CD8-positive, alpha-beta memory T cell (primary cell): ENCODE results near the gene CHRNB2. TPM values are rescaled to one million over a fixed set of nuclear protein-coding genes. Genes with fewer than 3 reads are reported as not detected.

ENCODE experiments used
- CTCF ChIA-PET: fragments of 350-600 bp; sonication (Branson Sonifier 250); formaldehyde crosslinking; loops from one replicate; lab custom pipeline; 2021; ENCODE audit warnings: antibody characterized with exemption; lab: Charles Lee
- POLR2A ChIA-PET: fragments of 350-600 bp; sonication (Branson Sonifier 250); formaldehyde crosslinking; loops from one replicate; lab custom pipeline; 2021; ENCODE audit warnings: antibody characterized with exemption; lab: Charles Lee
- DNase-seq, 5 donors: peaks; one replicate each; pipeline versions ENCODE4 v3.0.0 to v3.0.0-alpha.2; 2020 to 2022; ENCODE audit warnings: mixed read lengths in 1 of 5
- H3K27ac ChIP-seq: one replicate; pipeline ENCODE4 v1.7.0; 2013; ENCODE audit warnings: low read depth, mild to moderate bottlenecking, low read length, moderate library complexity
- H3K27me3 ChIP-seq: 2 replicates; pipeline ENCODE4 v1.7.0; 2013; ENCODE audit warnings: low read length, mild to moderate bottlenecking; ENCODE audit not compliant: insufficient read depth, poor library complexity, severe bottlenecking
- H3K36me3 ChIP-seq: 2 replicates; pipeline ENCODE4 v1.7.0; 2013; ENCODE audit warnings: mild to moderate bottlenecking, low read length, moderate library complexity; ENCODE audit not compliant: insufficient read depth
- H3K4me1 ChIP-seq: 2 replicates; pipeline ENCODE4 v1.7.0; 2013; ENCODE audit warnings: mild to moderate bottlenecking, low read length, moderate library complexity; ENCODE audit not compliant: insufficient read depth
- H3K4me3 ChIP-seq: 2 replicates; pipeline ENCODE4 v1.7.0; 2013; ENCODE audit warnings: mild to moderate bottlenecking, low read length
- H3K9me3 ChIP-seq: 2 replicates; pipeline ENCODE4 v1.7.0; 2013; ENCODE audit warnings: mild to moderate bottlenecking, low read length
- H3K27ac Mint-ChIP-seq, 8 donors: one replicate each; pipeline ENCODE4 v1.8.0; 2020 to 2021; ENCODE audit warnings: mixed read lengths in 8 of 8, mild to moderate bottlenecking in 6 of 8, inconsistent platforms in 3 of 8, moderate library complexity in 3 of 8
- H3K27me3 Mint-ChIP-seq, 2 donors: one replicate each; pipeline ENCODE4 v1.8.0; 2020 to 2021; ENCODE audit warnings: mixed read lengths in 2 of 2, mild to moderate bottlenecking in 1 of 2, moderate library complexity in 1 of 2
- H3K36me3 Mint-ChIP-seq, 3 donors: one replicate each; pipeline ENCODE4 v1.8.0; 2020 to 2021; ENCODE audit warnings: mixed read lengths in 3 of 3, inconsistent platforms in 1 of 3, mild to moderate bottlenecking in 1 of 3
- H3K4me1 Mint-ChIP-seq, 3 donors: one replicate each; pipeline ENCODE4 v1.8.0; 2020 to 2021; ENCODE audit warnings: mixed read lengths in 3 of 3, inconsistent platforms in 1 of 3, mild to moderate bottlenecking in 1 of 3
- H3K4me3 Mint-ChIP-seq, 7 donors: one replicate each; pipeline ENCODE4 v1.8.0; 2020 to 2021; ENCODE audit warnings: mixed read lengths in 7 of 7, mild to moderate bottlenecking in 6 of 7, moderate library complexity in 4 of 7, inconsistent platforms in 2 of 7
- H3K9me3 Mint-ChIP-seq, 5 donors: one replicate each; pipeline ENCODE4 v1.8.0; 2020 to 2022; ENCODE audit warnings: mixed read lengths in 5 of 5, mild to moderate bottlenecking in 3 of 5, moderate library complexity in 2 of 5, inconsistent platforms in 1 of 5
- polyA plus RNA-seq: library from polyadenylated mRNA; unstranded; fragments of 300-500 nt; fragmentation: Illumina TruSeq; gene quantifications from one replicate; pipeline ENCODE4 v1.2.3, GENCODE V29; 2021
- total RNA-seq, 2 experiments: library from RNA; stranded (reverse); gene quantifications; one replicate each; pipeline ENCODE4 v1.2.3, GENCODE V29; 2021

CHRNB2 gene
- total and polyA plus RNA-seq, 3 experiments from 2014 or later: 0.16 TPM; not detected in 2

GRCh38 chr1:154608397-154609270 lies 41.1 kb downstream of the CHRNB2 start:
- Mint-ChIP-seq H3K4me3 (peak overlapping the region; percentile 96 to 100 (median 99)), H3K27ac (peak overlapping the region; percentile 94 to 100 (median 99)), H3K27me3 (no peaks in the 10 kb centered on the region), H3K4me1 (peaks cover 62 to 80% (median 76%) of the 10 kb centered on the region in 3 donors), H3K9me3 (no peaks in the 10 kb centered on the region), H3K36me3 (peaks cover 0 to 36% (median 5%) of the 10 kb centered on the region in 3 donors)
- Histone ChIP-seq H3K9me3 (no peaks in the 10 kb centered on the region), H3K27me3 (no peaks in the 10 kb centered on the region), H3K4me1 (peaks cover 54% of the 10 kb centered on the region), H3K27ac (peak overlapping the region; percentile 93), H3K4me3 (peak overlapping the region; percentile 98), H3K36me3 (no peaks in the 10 kb centered on the region)
- CTCF ChIA-PET: interaction anchor here (0.6 to 1.6 kb wide), 9 partner anchors 10 to 347 kb away, joined by 3 to 5 read pairs (median 3); no protein-coding TSS in a partner anchor
- POLR2A ChIA-PET: interaction anchor here (0.5 to 3.4 kb wide), 6 partner anchors 14 to 1449 kb away, joined by 3 to 26 read pairs (median 8); no protein-coding TSS in a partner anchor
- peak; percentile 22 to 59 (median 41) for DNase-seq

GRCh38 chr1:154609398-154610380 lies 42.1 kb downstream of the CHRNB2 start:
- H3K36me3 ChIP-seq: no peaks in the 10 kb centered on the region
- peaks cover 48% of the 10 kb centered on the region for H3K4me1 ChIP-seq
- ChIA-PET POLR2A (interaction anchor here (0.5 to 3.4 kb wide), 3 partner anchors 17 to 390 kb away, joined by 3 to 26 read pairs (median 8); no protein-coding TSS in a partner anchor), CTCF (interaction anchor here (0.7 to 1.6 kb wide), 6 partner anchors 9 to 50 kb away, joined by 3 to 5 read pairs (median 4); no protein-coding TSS in a partner anchor)
- H3K27me3 ChIP-seq: no peaks in the 10 kb centered on the region
- Mint-ChIP-seq H3K4me3 (peak overlapping the region; percentile 96 to 100 (median 99)), H3K36me3 (peaks cover 0 to 26% (median 5%) of the 10 kb centered on the region in 3 donors), H3K9me3 (no peaks in the 10 kb centered on the region), H3K27ac (peak overlapping the region; percentile 94 to 100 (median 99)), H3K27me3 (no peaks in the 10 kb centered on the region), H3K4me1 (peaks cover 57 to 75% (median 73%) of the 10 kb centered on the region in 3 donors)
- peak overlapping the region; percentile 98 for H3K4me3 ChIP-seq
- DNase-seq: peak; percentile 25 to 66 (median 57)
- peak overlapping the region; percentile 28 for H3K27ac ChIP-seq
- no peaks in the 10 kb centered on the region for H3K9me3 ChIP-seq

GRCh38 chr1:154611150-154611862 lies 43.7 kb downstream of the CHRNB2 start:
- Histone ChIP-seq H3K27ac (no peak overlapping the region), H3K9me3 (no peaks in the 10 kb centered on the region), H3K36me3 (no peaks in the 10 kb centered on the region), H3K4me3 (no peak overlapping the region), H3K4me1 (peaks cover 39% of the 10 kb centered on the region), H3K27me3 (no peaks in the 10 kb centered on the region)
- ChIA-PET CTCF (no interaction called here), POLR2A (interaction anchor here (3.4 kb wide), 1 partner anchor 15 kb away, joined by 26 read pairs; no protein-coding TSS in a partner anchor)
- no peaks in the 10 kb centered on the region for H3K9me3 Mint-ChIP-seq
- H3K4me3 Mint-ChIP-seq: peak overlapping the region in 3 of 7 donors; percentile 5 to 78 (median 31)
- peaks cover 48 to 70% (median 65%) of the 10 kb centered on the region in 3 donors for H3K4me1 Mint-ChIP-seq
- H3K27ac Mint-ChIP-seq: peak overlapping the region; percentile 2 to 97 (median 39)
- DNase-seq: no peak
- no peaks in the 10 kb centered on the region for H3K27me3 Mint-ChIP-seq
- peaks cover 0 to 20% (median 0%) of the 10 kb centered on the region in 3 donors for H3K36me3 Mint-ChIP-seq

- peak overlapping the region in 1 of 7 donors; percentile 60 for H3K4me3 Mint-ChIP-seq
- no peak overlapping the region for H3K27ac ChIP-seq
- CTCF ChIA-PET: no interaction called here
Measured at GRCh38 chr1:154614247-154614646, 46.7 kb downstream of the CHRNB2 start.

GRCh38 chr1:154614901-154615300 lies 47.3 kb downstream of the CHRNB2 start:
- H3K4me1 Mint-ChIP-seq: peaks cover 31 to 61% (median 56%) of the 10 kb centered on the region in 3 donors
- no peak for DNase-seq
- no peaks in the 10 kb centered on the region for H3K9me3 ChIP-seq
- H3K36me3 ChIP-seq: no peaks in the 10 kb centered on the region
- no peaks in the 10 kb centered on the region for H3K27me3 ChIP-seq
- H3K9me3 Mint-ChIP-seq: no peaks in the 10 kb centered on the region
- H3K27me3 Mint-ChIP-seq: no peaks in the 10 kb centered on the region
- ChIA-PET POLR2A (no interaction called here), CTCF (no interaction called here)
- no peak overlapping the region for H3K27ac ChIP-seq
- H3K4me3 Mint-ChIP-seq: no peak overlapping the region
- H3K4me3 ChIP-seq: no peak overlapping the region
- peak overlapping the region in 1 of 8 donors; percentile 6 for H3K27ac Mint-ChIP-seq
- peaks cover 0 to 11% (median 3%) of the 10 kb centered on the region in 3 donors for H3K36me3 Mint-ChIP-seq
- H3K4me1 ChIP-seq: peaks cover 19% of the 10 kb centered on the region

More at GRCh38 chr1:154614247-154614646, 46.7 kb downstream of the CHRNB2 start:
- Histone ChIP-seq H3K36me3 (no peaks in the 10 kb centered on the region), H3K9me3 (no peaks in the 10 kb centered on the region), H3K4me3 (no peak overlapping the region), H3K4me1 (peaks cover 26% of the 10 kb centered on the region), H3K27me3 (no peaks in the 10 kb centered on the region)
- DNase-seq: no peak
- POLR2A ChIA-PET: interaction anchor here (0.6 kb wide), 1 partner anchor 13 kb away, joined by 3 read pairs; no protein-coding TSS in a partner anchor
- Mint-ChIP-seq H3K27me3 (no peaks in the 10 kb centered on the region), H3K36me3 (peaks cover 0 to 8% (median 3%) of the 10 kb centered on the region in 3 donors), H3K27ac (no peak overlapping the region), H3K4me1 (peaks cover 38 to 61% (median 57%) of the 10 kb centered on the region in 3 donors), H3K9me3 (no peaks in the 10 kb centered on the region)

GRCh38 chr1:154615411-154615810 lies 47.8 kb downstream of the CHRNB2 start:
- Histone ChIP-seq H3K4me3 (no peak overlapping the region), H3K27ac (no peak overlapping the region), H3K4me1 (peaks cover 15% of the 10 kb centered on the region), H3K9me3 (no peaks in the 10 kb centered on the region), H3K36me3 (no peaks in the 10 kb centered on the region), H3K27me3 (no peaks in the 10 kb centered on the region)
- H3K27me3 Mint-ChIP-seq: no peaks in the 10 kb centered on the region
- no peaks in the 10 kb centered on the region for H3K9me3 Mint-ChIP-seq
- H3K36me3 Mint-ChIP-seq: peaks cover 0 to 11% (median 3%) of the 10 kb centered on the region in 3 donors
- no peak overlapping the region for H3K27ac Mint-ChIP-seq
- no peak for DNase-seq
- POLR2A ChIA-PET: no interaction called here
- H3K4me1 Mint-ChIP-seq: peaks cover 27 to 59% (median 52%) of the 10 kb centered on the region in 3 donors
- no peak overlapping the region for H3K4me3 Mint-ChIP-seq
- CTCF ChIA-PET: no interaction called here
